ENCODE data around the gene PKD2L1.
"Not testable (repeated sequence)": the region's sequence is repeated elsewhere in the genome, so short reads cannot be mapped to it uniquely, and the experiment has no call there.

The PKD2L1 gene

GRCh38 chr10:100289641-100290040 lies 40.4 kb downstream of the PKD2L1 start:
- H3K4me3 ChIP-seq (ENCODE audit: low read depth, low read length): no peak overlapping the region
- H3K36me3 ChIP-seq (replicated peaks): no peaks in the 10 kb centered on the region
- no peaks in the 10 kb centered on the region for H3K27me3 ChIP-seq (replicated peaks)
- H3K27ac ChIP-seq: no peak overlapping the region
- in situ Hi-C loops (cut with HindIII; ENCODE audit: low pct_ligation_motif_present, low sequenced_read_pairs): no loop called here
- TF ChIP-seq CTCF (IDR thresholded peaks at IDR 0.05; ENCODE audit: low read depth, low read length, missing control alignments): no peak
- no peak for DNase-seq

GRCh38 chr10:100288196-100288595 lies 41.8 kb downstream of the PKD2L1 start:
- Histone ChIP-seq H3K27me3 (replicated peaks) (no peaks in the 10 kb centered on the region), H3K4me3 (ENCODE audit: low read depth, low read length) (no peak overlapping the region), H3K27ac (no peak overlapping the region), H3K36me3 (replicated peaks) (peaks cover 7% of the 10 kb centered on the region)
- in situ Hi-C loops (cut with HindIII; ENCODE audit: low pct_ligation_motif_present, low sequenced_read_pairs): no loop called here
- TF ChIP-seq CTCF (IDR thresholded peaks at IDR 0.05; ENCODE audit: low read depth, low read length, missing control alignments): no peak
- DNase-seq: no peak

GRCh38 chr10:100287756-100288155 lies 42.3 kb downstream of the PKD2L1 start:
- no peak for DNase-seq
- in situ Hi-C loops (cut with HindIII; ENCODE audit: low pct_ligation_motif_present, low sequenced_read_pairs): no loop called here
- TF ChIP-seq CTCF (IDR thresholded peaks at IDR 0.05; ENCODE audit: low read depth, low read length, missing control alignments): no peak

GRCh38 chr10:100286051-100287033 lies 43.7 kb downstream of the PKD2L1 start, which contains the start of gene BLOC1S2:
BLOC1S2 (minus strand) TSS chr10:100286680; CDS start chr10:100286659, 21 bp downstream.
- peak; percentile 90 for DNase-seq
- H3K27ac ChIP-seq: peak within 1 kb of the TSS; percentile 86
- H3K27me3 ChIP-seq (replicated peaks): no peaks in the 10 kb centered on the region
- TF ChIP-seq CTCF (IDR thresholded peaks at IDR 0.05; ENCODE audit: low read depth, low read length, missing control alignments): peak; percentile 11
- peak within 1 kb of the TSS; percentile 97 for H3K4me3 ChIP-seq (ENCODE audit: low read depth, low read length)
- in situ Hi-C loops (cut with HindIII; ENCODE audit: low pct_ligation_motif_present, low sequenced_read_pairs): no loop called here
- peaks cover 7% of the 10 kb centered on the region for H3K36me3 ChIP-seq (replicated peaks)

More at GRCh38 chr10:100287756-100288155, 42.3 kb downstream of the PKD2L1 start:
- H3K4me3 ChIP-seq (ENCODE audit: low read depth, low read length): no peak overlapping the region
- H3K36me3 ChIP-seq (replicated peaks): peaks cover 7% of the 10 kb centered on the region
- H3K27ac ChIP-seq: no peak overlapping the region
- H3K27me3 ChIP-seq (replicated peaks): no peaks in the 10 kb centered on the region

GRCh38 chr10:100285326-100285725 lies 44.7 kb downstream of the PKD2L1 start:
- DNase-seq: not testable (repeated sequence)
- H3K27ac ChIP-seq: peak overlapping the region; percentile 86

GRCh38 chr10:100282907-100283306 lies 47.1 kb downstream of the PKD2L1 start:
- Histone ChIP-seq H3K36me3 (replicated peaks) (peaks cover 28% of the 10 kb centered on the region), H3K27me3 (replicated peaks) (no peaks in the 10 kb centered on the region), H3K27ac (no peak overlapping the region), H3K4me3 (ENCODE audit: low read depth, low read length) (no peak overlapping the region)
- in situ Hi-C loops (cut with HindIII; ENCODE audit: low pct_ligation_motif_present, low sequenced_read_pairs): no loop called here
- TF ChIP-seq CTCF (IDR thresholded peaks at IDR 0.05; ENCODE audit: low read depth, low read length, missing control alignments): no peak
- no peak for DNase-seq

More at GRCh38 chr10:100285326-100285725, 44.7 kb downstream of the PKD2L1 start:
- H3K27me3 ChIP-seq (replicated peaks); in situ Hi-C loops (cut with HindIII; ENCODE audit: low pct_ligation_motif_present, low sequenced_read_pairs): not testable (repeated sequence)
- H3K36me3 ChIP-seq (replicated peaks): peaks cover 14% of the 10 kb centered on the region
- H3K4me3 ChIP-seq (ENCODE audit: low read depth, low read length): peak overlapping the region; percentile 97

GRCh38 chr10:100276971-100277370 lies 53.1 kb downstream of the PKD2L1 start:
- peaks cover 41% of the 10 kb centered on the region for H3K36me3 ChIP-seq (replicated peaks)
- H3K27ac ChIP-seq; H3K27me3 ChIP-seq (replicated peaks); in situ Hi-C loops (cut with HindIII; ENCODE audit: low pct_ligation_motif_present, low sequenced_read_pairs); H3K4me3 ChIP-seq (ENCODE audit: low read depth, low read length); DNase-seq: not testable (repeated sequence)

All from brain microvascular endothelial cell (primary cell).